GM18858 (cell line): ENCODE data around the gene SLC66A2.
"Not testable (repeated sequence)": the region's sequence is repeated elsewhere in the genome, so short reads cannot be mapped to it uniquely, and the experiment has no call there.

ENCODE experiments used
- ATAC-seq: cut with Tn5 transposase; IDR thresholded peaks from one replicate; pipeline ENCODE4 v1.9.1; 2021; ENCODE audit not compliant: unreplicated experiment

SLC66A2 gene

GRCh38 chr18:79869591-79870300 is 81.7 kb downstream of the SLC66A2 start:
- no peak for ATAC-seq

GRCh38 chr18:79868811-79869541 is 82.5 kb downstream of the SLC66A2 start:
- ATAC-seq = no peak

GRCh38 chr18:79868168-79868784 is 83.2 kb downstream of the SLC66A2 start:
- no peak for ATAC-seq

GRCh38 chr18:79867666-79868065 is 83.8 kb downstream of the SLC66A2 start:
- ATAC-seq = no peak

- ATAC-seq = no peak
Measured at GRCh38 chr18:79866889-79867574, 84.4 kb downstream of the SLC66A2 start.

GRCh38 chr18:79865951-79866350 is 85.5 kb downstream of the SLC66A2 start:
- ATAC-seq = not testable (repeated sequence)

DNA sequence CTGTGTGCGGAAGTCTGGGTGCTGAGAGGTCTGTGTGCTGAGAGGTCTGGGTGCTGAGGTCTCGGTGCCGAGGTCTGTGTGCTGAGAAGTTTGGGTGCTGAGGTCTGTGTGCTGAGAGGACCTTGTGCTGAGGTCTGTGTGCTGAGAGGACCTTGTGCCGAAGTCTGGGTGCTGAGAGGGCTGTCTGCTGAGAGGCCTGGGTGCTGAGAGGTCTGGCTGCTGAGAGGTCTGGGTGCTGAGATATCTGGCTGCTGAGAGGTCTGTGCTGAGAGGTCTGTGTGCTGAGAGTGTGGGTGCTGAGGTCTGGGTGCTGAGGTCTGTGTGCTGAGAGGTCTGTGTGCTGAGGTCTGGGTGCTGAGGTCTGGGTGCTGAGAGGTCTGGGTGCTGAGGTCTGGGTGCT is 86.5 kb downstream of the SLC66A2 start:
- not testable (repeated sequence) for ATAC-seq

GRCh38 chr18:79864006-79864725 is 87.3 kb downstream of the SLC66A2 start:
- no peak for ATAC-seq

DNA sequence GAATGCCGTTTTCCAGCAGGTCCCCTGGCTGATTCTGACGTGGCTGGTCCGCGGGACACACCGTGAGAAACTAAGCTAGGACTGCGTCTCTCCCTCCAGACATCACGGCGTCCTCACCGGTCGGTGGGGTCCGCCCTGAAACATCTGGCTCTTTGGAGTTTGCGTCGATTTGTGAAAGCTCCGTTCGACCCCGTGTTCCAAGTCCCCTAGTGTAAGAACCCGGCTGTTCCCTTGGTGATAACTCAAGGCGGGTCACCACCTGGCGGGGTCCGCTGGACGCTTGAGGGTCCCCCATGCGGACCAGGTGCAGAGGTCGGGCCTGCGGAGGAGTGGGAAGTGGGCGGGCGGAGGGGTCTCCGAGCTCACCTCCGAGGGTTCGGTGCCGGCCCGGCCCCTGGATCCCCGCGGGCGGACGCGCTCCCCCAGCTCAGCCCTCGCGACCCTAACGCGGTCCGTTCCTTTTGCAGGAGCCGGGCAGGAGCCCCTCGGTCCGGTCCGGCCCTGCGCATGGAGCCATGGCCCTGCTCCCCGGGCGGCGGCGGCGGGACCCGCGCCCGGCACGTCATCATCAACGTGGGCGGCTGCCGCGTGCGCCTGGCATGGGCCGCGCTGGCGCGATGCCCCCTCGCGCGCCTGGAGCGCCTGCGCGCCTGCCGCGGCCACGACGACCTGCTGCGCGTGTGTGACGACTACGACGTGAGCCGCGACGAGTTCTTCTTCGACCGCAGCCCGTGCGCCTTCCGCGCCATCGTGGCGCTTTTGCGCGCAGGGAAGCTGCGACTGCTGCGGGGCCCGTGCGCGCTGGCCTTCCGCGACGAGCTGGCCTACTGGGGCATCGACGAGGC is 88.1 kb downstream of the SLC66A2 start:
- no peak for ATAC-seq

DNA sequence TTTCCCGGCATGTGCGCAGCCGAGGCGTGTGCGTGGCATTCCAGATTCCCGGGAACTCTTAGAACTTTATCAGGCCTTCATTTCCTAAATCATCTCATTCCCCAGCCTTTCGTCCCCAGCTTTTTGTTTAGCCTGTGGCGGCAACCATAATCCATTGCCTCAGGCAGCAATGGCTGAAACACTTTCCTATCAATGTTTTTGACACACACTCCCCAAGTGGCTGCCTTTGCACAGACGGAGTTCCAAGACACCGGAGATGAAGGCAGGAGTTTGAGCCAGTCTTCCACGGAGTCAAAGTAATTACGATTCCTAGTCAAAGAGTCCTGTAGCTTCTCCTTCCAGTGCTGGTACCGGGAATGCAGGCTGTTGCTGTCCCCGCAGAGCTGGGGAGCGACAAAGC is 88.9 kb downstream of the SLC66A2 start:
- no peak for ATAC-seq

GRCh38 chr18:79861687-79862086 is 89.8 kb downstream of the SLC66A2 start:
- ATAC-seq = no peak

DNA sequence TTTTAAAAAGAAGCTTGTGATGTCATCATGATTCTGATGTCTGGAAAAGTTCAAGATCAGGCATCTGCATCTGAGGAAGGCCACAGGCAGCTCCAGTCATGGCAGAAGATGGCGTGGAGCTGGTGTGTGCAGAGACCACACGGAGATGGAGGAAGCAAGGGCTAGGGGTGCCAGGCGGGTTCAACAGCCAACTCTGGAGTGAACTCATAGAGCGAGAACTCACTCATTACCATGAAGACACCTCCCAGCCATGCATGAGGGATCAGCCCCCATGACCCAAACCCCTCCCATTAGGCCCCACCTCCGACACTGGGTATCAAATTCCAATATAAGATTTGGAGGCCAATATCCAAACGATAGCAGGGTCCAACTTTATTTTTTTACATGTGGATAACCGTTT is 92.1 kb downstream of the SLC66A2 start:
- no peak for ATAC-seq

GRCh38 chr18:79857082-79857671 is 94.3 kb downstream of the SLC66A2 start:
- no peak for ATAC-seq

DNA sequence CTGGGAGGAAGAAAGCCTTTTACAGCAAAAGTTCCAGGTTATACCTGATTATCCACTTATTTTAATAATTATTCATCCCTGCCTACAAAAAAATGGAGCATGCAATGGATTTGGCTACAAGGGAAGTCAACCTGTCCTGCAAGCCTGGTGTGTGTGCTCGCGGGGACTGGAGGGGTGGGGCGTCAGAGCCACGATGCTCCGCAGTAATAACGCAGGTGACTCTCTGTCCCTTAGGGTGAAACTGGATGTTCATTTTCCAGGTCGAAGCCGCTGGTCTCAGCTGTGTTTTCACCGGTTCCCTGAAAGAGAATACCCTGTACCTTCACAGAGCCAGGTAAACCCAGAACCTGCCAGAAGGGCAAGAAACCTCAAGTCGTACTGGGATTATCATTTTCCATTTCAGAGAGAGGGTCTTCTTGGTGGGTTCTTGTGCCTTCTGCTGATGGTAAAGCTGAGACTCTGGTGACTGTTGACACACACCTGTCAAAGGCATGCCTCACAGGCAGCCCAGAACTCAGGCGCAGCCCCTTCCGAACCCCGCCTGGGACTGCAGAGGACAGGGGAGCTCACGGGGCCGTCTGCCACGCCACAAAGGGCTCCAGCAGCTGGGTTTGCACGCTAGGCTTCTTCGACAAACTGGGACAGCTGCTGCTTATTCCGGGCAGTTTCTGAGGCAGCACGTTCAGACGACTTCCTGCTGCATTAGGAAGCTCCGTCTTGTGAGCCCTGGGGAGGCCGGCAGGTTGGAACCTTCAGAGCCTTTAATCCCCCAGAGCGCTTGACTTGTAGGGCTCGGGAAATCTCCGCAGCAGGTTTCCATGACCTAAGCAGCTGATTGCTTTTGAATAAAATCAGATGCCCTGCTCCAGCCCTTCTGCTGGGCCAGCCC is 95.1 kb downstream of the SLC66A2 start:
- no peak for ATAC-seq

DNA sequence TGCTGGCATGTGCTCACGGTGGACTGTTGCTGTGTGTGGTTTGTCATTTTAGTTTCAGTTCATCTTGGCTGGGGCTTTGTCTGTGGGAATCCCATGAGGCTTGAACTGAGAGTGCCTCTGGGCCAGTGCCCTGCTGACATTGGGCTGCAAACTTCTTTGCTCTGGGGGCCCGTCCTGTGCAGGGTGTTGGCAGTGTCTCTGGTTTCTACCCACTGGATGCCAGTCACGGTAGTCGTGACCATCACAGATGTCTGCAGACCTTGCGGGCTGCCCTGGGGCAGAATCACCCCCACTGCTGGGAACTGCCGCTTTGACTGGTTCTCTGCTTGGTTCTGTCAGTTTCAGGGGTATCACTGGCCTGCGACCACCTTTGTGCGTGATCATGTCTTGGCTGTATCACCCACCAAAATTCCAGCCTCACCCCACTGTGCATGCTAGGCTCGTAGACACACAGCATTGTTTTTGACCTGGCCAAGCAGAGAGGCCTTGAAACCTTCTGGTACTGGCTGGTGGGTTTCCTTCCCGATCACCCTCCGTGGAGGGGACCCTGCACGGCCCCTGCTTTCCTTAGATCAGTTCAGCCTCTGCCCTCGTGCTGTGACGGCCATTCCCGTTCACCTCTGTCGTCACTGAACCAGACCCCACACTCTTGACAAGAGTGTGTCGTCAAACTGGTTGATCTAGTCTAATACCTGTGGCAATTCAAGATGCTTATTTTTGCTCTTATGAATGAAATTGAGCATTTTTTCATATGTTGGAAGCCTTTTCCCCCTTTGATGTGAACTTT is 96.1 kb downstream of the SLC66A2 start:
- ATAC-seq = peak; percentile 72

- ATAC-seq = no peak
Measured at GRCh38 chr18:79853993-79854364, 97.5 kb downstream of the SLC66A2 start.

- ATAC-seq = no peak
Measured at GRCh38 chr18:79853303-79853992, 98.0 kb downstream of the SLC66A2 start.
